NCI-H2196 treated with DMSO at 0.1 percent for 48 hours (cell line): ENCODE data around the gene HPF1.
"Not testable (repeated sequence)": the region's sequence is repeated elsewhere in the genome, so short reads cannot be mapped to it uniquely, and the experiment has no call there.

ENCODE experiments used
- DNase-seq: peaks from one replicate; lab custom pipeline; 2025; ENCODE audit not compliant: unreplicated experiment; lab: John Stamatoyannopoulos, UW

HPF1 gene

GRCh38 chr4:169741569-169741968 is 16.2 kb downstream of the HPF1 start:
- DNase-seq: no peak

GRCh38 chr4:169738604-169739003 is 19.1 kb downstream of the HPF1 start:
- DNase-seq: not testable (repeated sequence)

GRCh38 chr4:169730564-169730963 is 27.2 kb downstream of the HPF1 start:
- no peak for DNase-seq

GRCh38 chr4:169727616-169728015 is 30.1 kb downstream of the HPF1 start:
- DNase-seq: no peak

- no peak for DNase-seq
Measured at GRCh38 chr4:169724260-169724659, 33.5 kb downstream of the HPF1 start.

GRCh38 chr4:169723207-169723965 is 34.4 kb downstream of the HPF1 start:
- no peak for DNase-seq

- DNase-seq: no peak
Measured at GRCh38 chr4:169720529-169720928, 37.2 kb downstream of the HPF1 start.

- DNase-seq: no peak
Measured at GRCh38 chr4:169716677-169717076, 41.1 kb downstream of the HPF1 start.

GRCh38 chr4:169715826-169716225 is 41.9 kb downstream of the HPF1 start:
- DNase-seq: no peak

- DNase-seq: no peak
Measured at GRCh38 chr4:169707958-169708643, 49.6 kb downstream of the HPF1 start.

- no peak for DNase-seq
Measured at GRCh38 chr4:169698331-169698730, 59.4 kb downstream of the HPF1 start.

GRCh38 chr4:169690787-169691186 is 67.0 kb downstream of the HPF1 start:
- no peak for DNase-seq

GRCh38 chr4:169689681-169690080 is 68.1 kb downstream of the HPF1 start:
- DNase-seq: no peak

GRCh38 chr4:169682372-169683047 is 75.2 kb downstream of the HPF1 start:
- DNase-seq: no peak
